BLaER1 (cell line): ENCODE data around the gene SLC5A6.
A peak's percentile ranks its signal among the peaks of the same experiment; 100 is the strongest.
"Not testable (repeated sequence)": the region's sequence is repeated elsewhere in the genome, so short reads cannot be mapped to it uniquely, and the experiment has no call there.

Experiments used
- H3K27ac ChIP-seq: shearing (Covaris generic); formaldehyde crosslinking; 2 replicates; pipeline ENCODE4 v1.8.1; 2022
- H3K27me3 ChIP-seq: shearing (Covaris generic); formaldehyde crosslinking; 2 replicates; pipeline ENCODE4 v1.8.1; 2022
- H3K36me3 ChIP-seq: shearing (Covaris generic); formaldehyde crosslinking; 2 replicates; pipeline ENCODE4 v1.8.1; 2022
- H3K4me1 ChIP-seq: shearing (Covaris generic); formaldehyde crosslinking; 2 replicates; pipeline ENCODE4 v1.8.1; 2022
- H3K4me2 ChIP-seq: shearing (Covaris generic); formaldehyde crosslinking; 2 replicates; pipeline ENCODE4 v1.8.1; 2022
- H3K4me3 ChIP-seq: shearing (Covaris generic); formaldehyde crosslinking; 2 replicates; pipeline ENCODE4 v1.8.1; 2022
- H3K9ac ChIP-seq: shearing (Covaris generic); formaldehyde crosslinking; 2 replicates; pipeline ENCODE4 v1.8.1; 2022
- H3K9me3 ChIP-seq: shearing (Covaris generic); formaldehyde crosslinking; 2 replicates; pipeline ENCODE4 v1.8.1; 2022
- H4K20me1 ChIP-seq: shearing (Covaris generic); formaldehyde crosslinking; 2 replicates; pipeline ENCODE4 v1.8.1; 2022
- Cebpa-rat ChIP-seq: shearing (Covaris generic); IDR thresholded peaks from 2 replicates; pipeline ENCODE4 v1.8.1; 2022

SLC5A6 gene

DNA sequence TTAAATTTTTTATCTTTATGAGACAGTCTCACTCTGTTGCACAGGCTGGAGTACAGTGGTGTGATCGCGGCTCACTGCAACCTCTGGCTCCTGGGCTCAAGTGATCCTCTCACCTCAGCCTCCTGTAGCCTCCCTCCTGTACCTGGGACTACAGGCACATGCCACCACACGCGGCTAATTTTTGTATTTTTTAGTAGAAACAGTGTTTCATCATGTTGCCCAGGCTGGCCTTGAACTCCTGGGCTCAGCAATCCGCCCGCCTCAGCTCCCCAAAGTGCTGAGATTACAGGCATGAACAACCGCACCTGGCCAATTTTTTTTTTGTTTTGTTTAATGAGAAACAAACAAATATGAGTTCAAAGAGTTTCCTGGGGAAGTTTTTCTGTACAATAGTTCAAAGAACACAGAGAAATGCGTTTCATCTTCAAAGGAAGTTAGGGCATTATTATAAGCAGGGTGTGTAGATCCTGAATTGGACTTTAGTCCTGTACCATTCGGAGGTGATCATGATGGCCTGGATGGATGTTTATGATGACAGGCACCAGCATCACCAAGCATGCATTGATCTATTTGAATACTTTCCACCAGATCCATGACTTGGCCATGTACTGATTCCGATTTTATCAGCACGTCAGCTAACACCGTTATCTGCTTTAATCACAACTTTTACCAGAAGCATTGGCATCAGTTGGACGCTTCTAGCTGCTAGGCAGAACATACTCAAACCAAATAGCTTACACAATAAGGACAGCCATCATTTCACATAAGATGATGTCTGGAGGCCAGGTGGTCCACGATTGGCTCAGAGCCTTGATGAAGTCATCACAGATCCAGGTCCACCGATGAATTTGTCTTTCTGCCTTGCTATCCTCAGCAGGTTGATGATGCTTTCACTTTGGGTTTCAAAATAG lies 34.4 kb downstream of the SLC5A6 start:
- H3K4me2 ChIP-seq, result no peak overlapping the region
- TF ChIP-seq Cebpa-rat, result no peak
- H3K9ac ChIP-seq, result no peak overlapping the region
- H3K27ac ChIP-seq, result no peak overlapping the region
- no peaks in the 10 kb centered on the region for H3K27me3 ChIP-seq
- no peaks in the 10 kb centered on the region for H3K36me3 ChIP-seq
- H3K4me1 ChIP-seq, result no peaks in the 10 kb centered on the region
- H3K4me3 ChIP-seq, result no peak overlapping the region
- H3K9me3 ChIP-seq, result no peaks in the 10 kb centered on the region
- H4K20me1 ChIP-seq, result no peaks in the 10 kb centered on the region

DNA sequence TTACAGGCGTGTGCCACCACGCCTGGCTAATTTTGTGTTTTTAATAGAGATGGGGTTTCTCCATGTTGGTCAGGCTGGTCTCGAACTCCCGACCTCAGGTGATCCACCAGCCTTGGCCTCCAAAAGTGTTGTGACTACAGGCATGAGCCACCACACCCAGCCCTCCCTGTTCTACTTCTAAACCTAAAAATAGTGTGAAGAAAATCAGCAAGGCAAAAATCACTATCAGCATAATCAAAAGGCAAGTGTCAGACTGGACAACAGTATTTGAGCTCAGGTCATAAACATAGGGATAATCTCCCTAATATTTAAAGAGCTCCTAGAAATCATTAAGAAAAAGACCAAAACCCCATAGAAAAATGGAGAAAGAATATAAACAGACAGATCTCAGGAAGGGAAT lies 36.3 kb downstream of the SLC5A6 start:
- not testable (repeated sequence) for H3K27ac ChIP-seq, H3K9me3 ChIP-seq, H4K20me1 ChIP-seq, H3K36me3 ChIP-seq, H3K4me2 ChIP-seq, H3K9ac ChIP-seq, H3K4me1 ChIP-seq, H3K4me3 ChIP-seq, H3K27me3 ChIP-seq

DNA sequence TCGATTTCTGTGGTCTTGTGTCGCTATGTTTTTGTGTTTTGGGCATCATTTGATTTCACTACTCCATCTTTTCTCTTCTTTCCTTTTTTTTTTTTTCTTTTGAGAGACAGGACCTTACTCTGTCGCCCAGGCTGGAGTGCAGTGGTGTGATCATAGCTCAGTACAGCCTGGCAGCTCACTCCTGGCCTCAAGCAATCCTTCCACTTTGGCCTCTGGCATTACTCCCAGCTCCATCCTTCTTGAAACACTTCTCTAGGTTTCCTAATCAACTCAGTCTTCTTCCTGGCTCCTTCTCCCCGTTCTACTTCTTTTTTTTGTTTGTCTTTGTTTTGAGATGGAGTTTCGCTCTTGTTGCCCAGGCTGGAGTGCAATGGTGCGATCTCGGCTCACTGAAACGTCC lies 36.7 kb downstream of the SLC5A6 start:
- no peaks in the 10 kb centered on the region for H3K36me3 ChIP-seq
- no peak overlapping the region for H3K27ac ChIP-seq
- H3K4me2 ChIP-seq, result no peak overlapping the region
- H3K27me3 ChIP-seq, result no peaks in the 10 kb centered on the region
- no peaks in the 10 kb centered on the region for H4K20me1 ChIP-seq
- peaks cover 6% of the 10 kb centered on the region; the same call in 1 of the 2 replicates for H3K4me1 ChIP-seq
- TF ChIP-seq Cebpa-rat, result no peak
- H3K4me3 ChIP-seq, result no peak overlapping the region
- no peaks in the 10 kb centered on the region for H3K9me3 ChIP-seq
- no peak overlapping the region for H3K9ac ChIP-seq

DNA sequence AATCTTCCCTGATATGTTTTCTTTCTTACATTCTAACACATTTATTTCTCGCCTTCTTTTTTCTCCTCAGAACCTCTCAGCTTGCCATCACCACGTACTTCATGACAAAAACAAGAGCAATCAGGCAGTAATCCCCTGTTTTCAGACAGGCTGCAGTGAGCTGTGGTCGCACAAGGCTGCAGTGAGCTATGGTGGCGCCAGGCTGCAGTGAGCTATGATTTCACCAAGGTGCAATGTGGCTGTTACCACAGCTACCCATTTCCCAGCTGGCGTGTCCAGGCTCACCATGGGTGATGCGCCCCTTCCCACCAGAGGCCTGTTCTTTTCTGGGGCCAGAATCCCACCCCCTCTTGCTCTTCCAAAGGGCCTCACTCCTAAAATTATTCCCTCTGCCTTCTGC lies 37.4 kb downstream of the SLC5A6 start:
- H3K9ac ChIP-seq, result no peak overlapping the region
- H3K4me1 ChIP-seq, result peaks cover 10% of the 10 kb centered on the region; the same call in 1 of the 2 replicates
- no peaks in the 10 kb centered on the region for H4K20me1 ChIP-seq
- H3K27ac ChIP-seq, result no peak overlapping the region
- no peak overlapping the region for H3K4me3 ChIP-seq
- TF ChIP-seq Cebpa-rat, result no peak
- no peaks in the 10 kb centered on the region for H3K9me3 ChIP-seq
- no peaks in the 10 kb centered on the region for H3K27me3 ChIP-seq
- H3K36me3 ChIP-seq, result no peaks in the 10 kb centered on the region
- H3K4me2 ChIP-seq, result no peak overlapping the region

- H3K27ac ChIP-seq, result no peak overlapping the region
- no peaks in the 10 kb centered on the region for H3K27me3 ChIP-seq
- H4K20me1 ChIP-seq, result no peaks in the 10 kb centered on the region
- H3K36me3 ChIP-seq, result no peaks in the 10 kb centered on the region
- no peaks in the 10 kb centered on the region for H3K9me3 ChIP-seq
- H3K4me1 ChIP-seq, result peaks cover 10% of the 10 kb centered on the region; the same call in 1 of the 2 replicates
- H3K4me2 ChIP-seq, result no peak overlapping the region
- TF ChIP-seq Cebpa-rat, result no peak
- H3K9ac ChIP-seq, result no peak overlapping the region
- H3K4me3 ChIP-seq, result no peak overlapping the region
Observed at GRCh38 chr2:27171351-27171848, 40.7 kb downstream of the SLC5A6 start.

GRCh38 chr2:27170581-27171337 lies 41.3 kb downstream of the SLC5A6 start:
- H3K4me3 ChIP-seq, result no peak overlapping the region
- H3K9ac ChIP-seq, result no peak overlapping the region
- no peak overlapping the region for H3K27ac ChIP-seq
- H3K4me1 ChIP-seq, result peaks cover 10% of the 10 kb centered on the region; the same call in 1 of the 2 replicates
- H4K20me1 ChIP-seq, result no peaks in the 10 kb centered on the region
- H3K36me3 ChIP-seq, result no peaks in the 10 kb centered on the region
- H3K4me2 ChIP-seq, result peak overlapping the region; percentile 69
- H3K27me3 ChIP-seq, result no peaks in the 10 kb centered on the region
- H3K9me3 ChIP-seq, result no peaks in the 10 kb centered on the region
- no peak for TF ChIP-seq Cebpa-rat

- Histone ChIP-seq H3K27ac (no peak overlapping the region), H3K4me1 (peaks cover 3% of the 10 kb centered on the region; the same call in 1 of the 2 replicates), H3K9ac (no peak overlapping the region)
Observed at GRCh38 chr2:27164960-27165763, 46.9 kb downstream of the SLC5A6 start.

GRCh38 chr2:27162151-27163121 lies 49.6 kb downstream of the SLC5A6 start:
- Histone ChIP-seq H3K4me1 (no peaks in the 10 kb centered on the region), H3K9ac (no peak overlapping the region), H3K4me2 (no peak overlapping the region), H3K27me3 (no peaks in the 10 kb centered on the region), H3K4me3 (no peak overlapping the region), H3K27ac (no peak overlapping the region), H3K9me3 (0 out of 2 replicates have a peak, but pooled peaks cover 5% of the 10 kb centered on the region), H3K36me3 (no peaks in the 10 kb centered on the region), H4K20me1 (no peaks in the 10 kb centered on the region)
- TF ChIP-seq Cebpa-rat, result no peak

More at GRCh38 chr2:27164960-27165763, 46.9 kb downstream of the SLC5A6 start:
- H3K9me3 ChIP-seq, result 0 out of 2 replicates have a peak, but pooled peaks cover 5% of the 10 kb centered on the region
- no peak overlapping the region for H3K4me3 ChIP-seq
- no peaks in the 10 kb centered on the region for H3K27me3 ChIP-seq
- no peak for TF ChIP-seq Cebpa-rat
- no peak overlapping the region for H3K4me2 ChIP-seq
- no peaks in the 10 kb centered on the region for H4K20me1 ChIP-seq
- no peaks in the 10 kb centered on the region for H3K36me3 ChIP-seq
